NCI-H510A (cell line): Measurements from ENCODE around the gene CABCOCO1.

Source experiments
- DNase-seq: peaks from one replicate; lab custom pipeline; 2025; lab: John Stamatoyannopoulos, UW

CABCOCO1 gene

DNA sequence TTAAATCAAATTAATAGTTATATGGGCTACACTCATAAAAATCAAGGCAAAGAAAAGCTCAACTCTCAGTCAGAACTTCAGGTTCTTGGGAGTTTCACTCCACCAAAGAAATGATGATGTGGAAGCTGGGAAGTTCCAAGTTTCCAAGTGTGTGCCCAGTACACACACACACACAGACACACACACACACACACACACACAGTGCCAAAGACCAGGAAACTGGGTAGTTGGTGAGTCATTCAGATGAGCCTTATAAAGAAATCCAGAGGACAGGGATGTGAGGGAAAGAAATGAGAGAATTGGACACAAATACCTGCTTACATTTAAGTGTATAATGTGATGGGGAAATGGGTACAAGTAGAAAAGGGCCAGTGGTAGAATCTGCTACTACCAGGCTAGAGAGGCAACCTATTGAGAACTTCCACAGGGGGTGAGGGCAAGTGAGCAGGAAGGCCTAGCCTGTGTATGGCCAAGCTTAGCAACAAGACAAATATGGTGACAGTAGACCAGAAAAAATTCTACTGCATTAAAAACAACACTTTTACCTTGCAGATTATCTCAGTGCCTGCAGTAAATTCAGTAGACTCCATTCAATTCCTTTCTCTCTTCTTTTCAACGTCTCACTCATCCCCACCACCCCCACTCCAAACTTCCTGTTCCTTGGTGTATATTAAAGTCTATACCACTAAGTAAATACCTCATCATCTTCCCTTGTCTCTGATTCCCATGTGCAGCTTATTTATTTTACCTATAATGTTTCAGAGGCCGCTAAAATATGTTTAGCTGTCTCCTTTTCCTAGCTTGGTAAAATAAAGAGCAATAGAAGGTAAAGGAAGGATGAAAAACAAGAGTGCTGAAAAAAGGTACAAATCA lies 95.0 kb downstream of the CABCOCO1 start:
- no peak for DNase-seq

DNA sequence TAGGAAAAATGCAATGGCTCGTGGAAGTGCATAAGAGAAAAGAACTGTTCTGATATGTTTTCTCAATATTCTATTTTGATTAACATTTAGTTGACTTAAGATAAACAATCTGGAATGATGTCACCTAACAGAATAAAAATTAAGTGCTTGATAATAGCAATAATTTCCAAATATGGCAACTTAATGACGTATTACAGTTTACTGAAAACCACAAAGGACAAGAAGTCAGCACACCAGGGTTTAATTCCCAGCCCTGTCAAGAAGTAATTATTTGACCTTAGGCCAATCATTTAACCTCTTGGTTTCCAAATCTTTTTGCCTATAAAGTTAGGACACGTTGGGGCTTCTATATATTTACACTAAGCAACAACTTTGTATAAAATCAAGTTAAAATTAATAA lies 95.7 kb downstream of the CABCOCO1 start:
- DNase-seq: no peak

DNA sequence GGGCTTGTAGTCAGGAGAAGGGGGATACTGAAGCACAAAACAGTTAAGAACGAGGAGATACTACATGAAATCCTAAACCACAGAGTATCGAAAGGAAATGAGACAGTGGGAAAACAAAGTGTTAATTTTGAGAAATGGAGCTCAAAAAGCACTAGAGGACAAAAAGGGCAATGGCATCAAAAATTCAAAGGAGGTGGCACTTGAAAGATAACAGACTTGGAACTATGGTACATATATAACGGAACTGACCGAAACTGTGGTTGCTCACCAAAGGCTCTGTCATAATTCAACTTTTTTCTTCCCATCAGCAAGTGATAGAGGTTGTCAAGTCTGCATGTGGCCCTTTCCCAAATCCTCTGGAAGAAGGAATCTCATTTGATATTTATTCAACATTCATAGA lies 97.0 kb downstream of the CABCOCO1 start:
- DNase-seq: no peak

DNA sequence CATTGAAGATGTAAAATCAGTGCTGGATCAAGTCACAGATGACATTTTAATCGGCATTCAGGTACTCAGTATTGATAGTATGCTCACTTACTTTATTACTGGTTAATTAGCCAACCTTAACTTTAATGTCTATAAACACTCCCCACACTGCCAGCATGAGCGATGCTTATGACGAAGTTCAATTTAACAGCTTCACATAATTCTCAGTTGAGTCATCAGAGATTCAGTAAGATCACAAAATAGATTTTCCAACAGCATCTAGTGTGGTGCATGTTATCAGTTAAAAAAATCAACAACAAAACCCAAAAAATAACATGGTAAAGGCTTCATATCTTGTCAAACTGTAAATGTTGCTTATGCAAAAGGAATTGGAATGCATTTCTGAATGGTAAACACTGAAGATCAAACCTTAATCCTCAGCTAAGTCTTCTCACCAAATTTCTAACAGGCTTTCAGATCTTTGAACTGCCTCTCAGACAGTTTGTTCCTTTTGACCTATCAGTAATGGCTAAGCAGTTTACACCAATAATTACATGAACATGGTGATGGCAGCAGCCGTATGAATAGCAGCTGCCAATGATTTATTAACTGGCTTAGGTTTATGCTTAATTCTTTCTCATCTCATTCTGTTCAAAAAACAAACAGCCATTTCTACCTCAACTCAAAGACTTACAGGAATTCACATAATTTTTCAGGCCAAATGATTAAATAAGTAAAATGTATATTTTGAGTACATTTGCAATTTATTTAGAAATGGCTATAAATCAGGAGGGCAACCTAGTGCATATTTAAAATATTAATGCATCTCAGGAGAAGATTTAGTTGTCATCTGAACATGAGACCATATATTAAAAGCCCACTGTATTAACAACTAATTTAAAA lies 98.5 kb downstream of the CABCOCO1 start:
- no peak for DNase-seq

DNA sequence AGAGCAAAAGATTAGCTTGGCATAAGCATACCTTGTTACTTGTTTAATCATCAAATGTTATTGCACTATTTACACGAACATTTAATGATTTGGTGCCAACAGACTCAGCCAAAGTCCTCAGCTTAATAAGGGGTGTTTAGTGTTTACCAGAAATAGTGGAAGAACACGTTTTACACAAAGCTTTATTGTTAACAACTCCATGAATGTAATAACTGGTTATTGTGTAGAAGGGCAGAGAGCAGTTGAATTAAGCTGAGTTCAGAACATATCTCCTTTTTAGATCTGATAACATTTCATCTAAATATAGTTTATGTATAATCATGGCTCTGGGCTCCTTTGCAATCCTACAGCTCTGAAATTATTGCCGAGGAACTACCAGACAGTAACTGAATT lies 99.1 kb downstream of the CABCOCO1 start:
- no peak for DNase-seq

DNA sequence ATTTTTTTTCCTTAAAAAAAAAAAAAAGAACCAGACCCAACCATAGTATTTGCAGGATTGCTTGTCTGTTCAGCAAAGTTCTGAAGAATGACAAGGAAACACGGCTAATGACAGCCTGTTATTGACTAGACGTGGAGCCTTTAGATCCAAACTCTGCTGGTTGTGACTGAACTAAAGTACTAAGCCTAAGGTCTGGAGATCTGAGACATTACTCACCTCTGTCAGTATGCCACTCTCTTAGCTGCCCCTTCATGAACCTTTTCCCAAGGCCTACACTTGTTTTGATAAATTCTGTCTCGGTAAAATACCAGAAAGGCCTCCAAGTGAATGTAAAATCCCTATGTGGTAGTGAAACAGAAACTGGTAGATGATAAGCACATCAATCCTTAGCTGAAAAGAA lies 101.0 kb downstream of the CABCOCO1 start:
- no peak for DNase-seq

DNA sequence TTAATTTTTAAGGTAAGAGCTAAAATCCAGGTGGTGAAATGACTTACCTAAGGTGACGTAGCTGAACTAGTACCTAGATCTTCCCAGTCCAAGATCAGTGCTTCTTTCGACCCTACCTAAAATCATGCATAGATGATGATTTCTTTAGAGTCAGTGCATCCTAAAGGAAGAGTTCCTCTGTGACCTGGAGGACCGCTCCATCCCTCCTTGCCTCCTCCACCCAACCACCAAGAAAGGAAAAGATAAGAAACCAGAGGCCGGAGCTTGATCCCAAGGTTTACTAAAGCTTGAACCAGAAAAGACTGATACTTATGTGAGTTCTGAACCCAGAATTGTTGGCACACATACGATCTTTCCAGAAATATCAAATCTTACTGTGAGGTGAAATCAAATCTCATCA lies 101.8 kb downstream of the CABCOCO1 start:
- DNase-seq: no peak

DNA sequence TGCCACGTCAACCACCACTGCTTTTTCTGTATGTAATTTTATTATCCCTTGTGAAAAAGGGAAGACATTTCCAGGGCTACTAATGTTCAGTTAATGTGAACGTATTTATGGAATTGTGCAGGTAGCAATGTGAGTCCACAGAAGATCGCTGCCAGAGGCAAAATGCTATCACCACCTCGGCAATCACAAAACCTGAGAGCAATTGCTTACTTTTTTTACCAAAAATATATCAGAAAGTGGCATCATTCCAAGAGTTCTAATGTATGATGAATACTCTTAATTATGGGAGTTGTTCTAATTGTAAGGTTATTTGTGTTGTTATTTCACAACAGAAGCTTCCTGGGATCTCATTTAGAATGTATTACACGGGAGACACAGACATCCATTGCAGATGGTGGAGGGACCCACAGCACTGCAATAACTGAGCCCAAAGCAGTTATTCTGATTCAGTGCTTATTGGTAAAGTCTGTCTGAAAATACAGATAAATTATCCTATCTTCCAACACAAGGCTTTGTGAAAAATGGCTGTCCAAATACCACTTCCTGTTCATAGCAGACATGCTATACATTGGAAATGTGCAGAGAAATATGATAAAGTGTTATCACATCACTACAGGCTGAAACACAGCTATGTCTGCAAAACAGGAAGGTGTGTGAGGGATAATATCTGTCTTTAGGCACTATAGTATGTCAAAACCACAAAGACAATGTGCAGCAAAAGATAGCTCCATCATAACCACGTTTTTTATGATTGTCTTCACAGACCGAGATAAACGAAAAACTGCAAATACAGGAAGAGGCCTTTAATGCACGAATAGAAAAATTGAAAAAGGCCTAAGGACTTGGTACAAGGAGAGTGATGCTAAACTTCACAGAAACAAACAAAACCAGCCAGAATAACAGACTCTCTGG lies 102.7 kb downstream of the CABCOCO1 start:
- no peak for DNase-seq

DNA sequence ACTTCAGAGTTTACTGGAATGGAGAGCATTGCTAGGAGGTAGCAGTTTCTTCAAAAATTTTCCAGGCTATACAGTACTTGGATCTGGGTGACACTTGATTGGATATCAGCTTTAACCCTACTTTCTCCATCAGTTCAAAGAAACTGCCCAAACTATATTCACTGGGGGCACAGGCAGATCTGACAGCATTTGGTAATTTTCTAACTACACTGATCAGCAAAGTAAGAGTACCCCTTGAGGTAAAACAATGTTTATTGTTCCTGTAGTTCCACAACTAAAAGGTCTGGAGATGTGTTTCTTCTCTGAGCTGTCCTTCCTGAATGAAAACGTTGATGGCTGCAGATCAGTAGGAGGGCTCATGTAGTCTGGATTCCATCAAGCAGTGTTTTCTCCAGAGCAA lies 104.2 kb downstream of the CABCOCO1 start:
- DNase-seq: no peak

DNA sequence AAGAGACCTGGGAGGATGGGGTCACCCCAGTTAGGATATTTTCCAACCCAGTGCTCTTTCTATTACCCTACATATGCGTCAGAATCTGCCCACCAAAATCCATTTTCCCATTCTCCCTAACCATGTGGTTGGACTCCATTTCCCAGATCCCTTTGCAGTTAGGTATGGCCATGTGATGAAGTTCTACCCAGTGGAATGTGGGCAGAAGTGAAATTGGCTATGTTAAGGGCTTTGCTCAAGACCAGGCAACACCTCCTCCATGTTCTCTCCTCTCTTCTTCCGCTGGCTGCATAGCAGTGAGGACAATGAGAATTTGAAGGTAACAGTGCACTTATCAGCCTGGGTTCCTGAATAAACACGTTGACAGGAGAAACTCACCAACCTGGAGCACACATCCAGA lies 111.3 kb downstream of the CABCOCO1 start:
- no peak for DNase-seq

DNA sequence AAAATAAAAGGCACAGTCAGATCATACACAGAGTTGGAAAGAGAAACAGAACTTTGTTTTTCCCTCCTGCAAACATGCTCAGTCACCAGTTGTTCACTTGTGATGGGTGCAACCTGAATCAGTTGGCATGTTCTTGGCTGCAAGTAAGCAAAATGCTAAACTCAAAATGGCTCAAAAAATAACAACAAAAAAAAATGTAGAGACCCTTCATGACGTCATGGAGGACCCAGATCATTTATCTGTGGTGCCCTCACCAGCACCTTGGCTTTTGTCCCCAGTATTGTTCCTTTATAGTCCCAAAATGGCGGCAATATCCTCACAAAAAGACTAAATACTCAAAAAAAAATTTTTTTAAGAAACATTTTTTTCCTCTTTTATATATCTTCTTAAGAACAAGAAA lies 112.4 kb downstream of the CABCOCO1 start:
- no peak for DNase-seq

DNA sequence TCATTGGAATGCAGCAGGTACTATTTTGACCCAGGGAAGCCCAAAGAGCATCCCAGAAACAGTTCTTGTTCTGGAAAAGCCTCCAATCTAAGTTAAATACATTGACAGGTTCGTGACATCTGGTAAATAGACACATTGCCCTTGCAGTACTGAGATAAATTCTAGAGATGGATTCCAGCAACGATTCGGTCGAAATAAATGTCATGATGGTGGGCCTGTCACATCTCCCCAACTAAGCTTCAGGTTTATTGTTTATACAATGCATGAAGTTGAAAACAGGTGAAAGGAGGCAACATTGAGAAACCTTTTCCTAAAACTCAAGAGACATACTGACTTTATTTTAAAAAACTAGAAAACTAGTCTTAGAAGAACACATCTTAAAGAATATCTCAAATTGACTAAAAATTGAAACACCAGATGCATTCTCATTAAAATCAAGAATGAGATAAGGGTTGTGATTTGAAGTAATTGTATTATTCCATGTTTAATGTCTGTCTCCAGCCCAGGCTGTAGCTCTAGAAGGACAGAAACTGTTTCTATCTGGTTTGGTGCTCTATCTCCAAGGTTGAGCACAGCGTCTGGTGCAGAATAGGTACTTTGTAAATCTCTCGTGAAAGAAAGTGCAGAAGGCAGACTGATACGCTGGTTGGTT lies 114.0 kb downstream of the CABCOCO1 start:
- no peak for DNase-seq

DNA sequence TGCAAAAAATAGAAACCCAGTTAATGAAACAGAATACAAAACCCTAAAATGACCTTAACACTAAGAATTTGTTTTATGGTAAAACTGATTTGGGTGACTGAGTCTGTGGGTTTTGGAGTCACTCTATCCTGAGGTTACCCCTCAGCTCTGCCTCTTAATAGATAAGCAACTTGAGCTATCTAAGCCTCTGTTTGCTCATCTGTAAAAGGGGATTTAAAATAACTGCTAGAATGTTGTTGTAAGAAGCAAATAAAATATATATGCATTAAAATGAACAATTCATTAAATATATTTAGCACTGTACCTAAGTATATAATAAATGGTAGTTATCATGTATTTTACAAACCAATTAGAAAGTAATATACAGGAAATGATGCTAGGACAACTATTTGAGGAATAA lies 115.4 kb downstream of the CABCOCO1 start:
- DNase-seq: no peak

DNA sequence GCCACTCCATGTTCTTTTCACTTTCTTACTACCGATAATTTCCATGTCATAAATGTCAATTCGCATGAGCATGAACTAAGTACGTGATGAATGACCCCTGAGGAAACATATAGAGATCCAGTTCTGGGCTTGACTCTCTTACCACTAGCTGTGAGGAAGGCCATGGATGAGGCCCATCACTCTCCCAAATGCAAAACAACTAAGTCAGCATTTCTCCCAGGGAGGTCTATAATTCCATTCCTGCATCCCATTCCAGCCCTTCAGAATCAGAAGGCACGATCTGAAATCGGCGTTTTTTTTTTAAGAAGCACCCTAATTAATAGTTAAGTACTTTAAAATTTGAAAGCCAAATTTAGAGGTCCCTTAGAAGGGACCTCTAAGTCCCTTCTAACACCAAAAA lies 116.5 kb downstream of the CABCOCO1 start:
- no peak for DNase-seq

DNA sequence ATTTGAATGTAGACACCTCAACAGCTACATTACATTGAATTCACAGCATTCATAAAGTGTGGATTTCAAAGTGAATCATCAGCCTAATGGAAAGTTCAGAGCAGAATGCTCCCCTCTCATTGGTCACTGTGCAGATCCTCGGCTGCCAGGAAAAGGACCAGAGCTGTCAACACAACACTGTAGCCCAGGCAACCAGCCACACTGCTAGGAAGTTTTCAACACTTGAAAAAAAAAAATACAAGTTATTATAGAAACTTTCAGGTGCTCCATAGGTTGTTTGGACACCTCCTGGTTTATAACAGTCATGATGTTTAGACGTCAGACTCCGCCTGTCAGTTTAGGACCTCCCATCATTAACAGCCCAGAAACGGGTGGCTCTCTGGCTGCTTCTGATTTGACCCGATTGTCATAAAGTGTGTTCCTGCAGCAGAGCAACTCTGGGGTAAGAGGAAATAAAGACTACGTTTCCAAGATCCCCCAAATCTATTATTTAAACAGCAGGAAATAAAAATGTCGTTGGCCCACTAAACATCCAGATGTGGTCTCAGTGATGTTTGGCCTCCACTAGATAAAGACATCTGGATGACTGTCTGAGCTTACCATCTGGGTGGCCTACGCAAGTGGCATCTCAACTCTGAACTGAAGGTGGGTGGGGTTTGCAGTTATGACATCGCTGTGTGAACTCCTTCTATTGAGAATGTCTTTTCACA lies 117.4 kb downstream of the CABCOCO1 start:
- no peak for DNase-seq

DNA sequence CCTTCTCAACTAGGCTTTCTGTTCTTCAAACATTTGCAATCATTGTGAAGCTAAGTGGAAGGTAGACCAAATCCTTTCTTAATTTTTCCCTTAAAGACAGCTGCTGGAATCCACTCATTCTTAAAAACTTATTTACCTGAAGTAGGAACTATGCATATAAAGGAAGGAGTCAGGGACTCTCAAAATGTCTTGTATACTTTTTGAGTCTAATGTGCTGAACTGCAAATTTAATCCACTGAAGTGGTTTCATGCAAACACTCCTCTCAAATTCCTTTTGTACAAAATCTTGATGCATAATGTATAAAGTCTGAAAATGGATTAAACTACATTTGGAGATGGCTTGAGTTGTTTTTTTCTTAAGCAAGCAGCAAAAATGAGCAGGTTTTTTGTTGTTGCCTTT lies 118.0 kb downstream of the CABCOCO1 start:
- DNase-seq: no peak

DNA sequence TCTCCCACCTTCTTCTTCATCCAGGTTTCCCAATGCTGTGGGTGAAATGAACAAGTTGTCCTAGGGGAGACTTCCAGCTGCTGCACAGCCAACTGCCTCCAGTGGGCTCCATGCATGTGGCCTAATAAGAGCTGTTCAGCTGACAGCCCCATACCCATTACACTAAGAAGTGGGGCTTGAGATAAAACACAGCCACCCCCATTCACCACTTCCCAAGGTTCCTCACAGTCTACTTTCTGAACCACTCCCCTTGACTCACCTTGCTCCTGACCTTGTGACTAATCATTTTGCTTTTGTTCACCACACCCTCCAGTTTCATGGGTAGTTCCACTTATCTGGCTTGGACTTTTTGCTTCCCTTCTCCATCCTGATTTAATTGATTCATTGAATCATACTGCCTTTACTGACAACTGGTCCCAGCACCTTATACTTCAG lies 119.3 kb downstream of the CABCOCO1 start:
- DNase-seq: no peak

DNA sequence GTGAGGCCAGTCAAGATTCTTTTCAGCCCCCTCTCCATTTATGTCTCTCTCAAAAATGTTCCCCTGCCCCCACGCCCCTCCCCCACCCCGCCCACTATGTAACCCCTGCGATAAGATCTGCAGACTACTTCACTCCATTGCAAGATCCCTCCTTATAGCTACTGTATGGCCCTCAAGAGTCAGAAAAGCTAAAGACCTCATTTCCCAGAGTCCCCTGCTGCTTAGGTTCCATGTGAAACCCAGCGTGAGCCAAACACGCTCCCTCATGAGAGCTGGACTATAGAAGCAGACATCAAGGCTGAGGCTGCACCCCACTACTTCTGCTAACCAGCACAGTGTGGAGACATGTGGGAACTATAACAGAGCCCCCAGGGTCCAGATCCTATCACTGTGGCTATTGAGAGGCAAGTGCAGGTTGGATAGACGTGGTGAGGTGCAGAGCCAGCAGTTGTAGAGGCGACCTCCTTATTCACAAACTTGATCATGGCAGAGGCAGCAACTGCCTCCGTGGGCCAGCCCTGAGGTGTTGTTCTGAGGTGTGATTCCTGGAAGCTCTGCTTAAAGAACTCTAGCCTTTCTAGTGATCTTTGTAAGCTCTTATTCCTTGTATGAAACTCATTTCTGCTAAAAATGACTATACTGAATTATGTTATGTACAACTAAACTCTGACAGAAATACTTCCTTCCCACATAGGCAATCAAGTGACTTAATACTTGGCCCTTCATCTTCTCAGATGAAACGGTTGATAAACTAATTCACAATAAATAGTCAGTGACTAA lies 121.8 kb downstream of the CABCOCO1 start:
- no peak for DNase-seq

DNA sequence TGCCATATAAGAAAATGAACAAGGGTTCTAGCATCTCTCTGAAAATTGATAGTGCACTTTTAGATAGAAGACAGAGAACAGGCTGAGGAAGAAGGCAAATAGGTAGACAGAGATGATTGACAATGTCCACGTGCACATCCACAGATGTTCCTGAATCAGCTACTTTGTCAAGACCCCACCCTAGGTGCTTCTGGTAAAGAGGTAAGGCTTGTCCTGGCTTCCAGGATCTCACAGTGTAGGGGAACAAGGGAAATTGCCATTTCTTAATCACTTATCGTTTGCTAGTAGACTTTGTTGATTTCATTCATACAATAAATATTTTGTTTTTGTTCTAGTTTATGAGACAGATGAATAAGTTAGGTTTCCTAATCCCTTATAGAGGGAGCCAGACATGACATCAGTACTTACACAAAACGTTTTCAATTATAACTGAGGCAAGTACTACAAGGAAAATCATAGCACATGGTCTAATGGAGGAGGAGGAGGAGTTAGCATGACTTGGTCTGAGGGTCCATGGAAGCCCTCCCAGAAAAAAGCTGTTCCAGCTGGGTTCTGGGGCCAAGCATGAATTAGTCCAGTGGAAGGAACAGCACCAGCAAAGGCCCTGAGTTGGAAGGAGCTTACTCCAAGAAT lies 122.9 kb downstream of the CABCOCO1 start:
- DNase-seq: no peak

DNA sequence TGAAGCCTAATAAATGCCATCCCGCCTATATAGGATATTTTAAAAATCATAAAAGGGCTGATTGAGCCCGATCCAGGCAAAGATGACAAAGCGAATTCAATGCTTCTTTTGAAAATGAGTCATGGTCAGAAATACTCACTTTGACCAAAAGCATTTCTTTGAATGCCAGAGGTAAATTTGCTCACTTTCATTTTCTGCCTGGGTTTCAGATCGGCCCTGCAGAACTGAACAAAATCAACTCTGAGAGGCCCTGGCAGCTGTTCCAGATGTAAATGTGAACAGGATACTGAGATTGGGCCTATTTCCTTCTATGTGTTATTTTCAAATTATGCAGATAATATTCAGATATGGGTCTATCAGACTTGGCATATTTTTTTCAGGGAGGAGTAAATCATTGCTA lies 124.0 kb downstream of the CABCOCO1 start:
- DNase-seq: no peak
